Sigmoid colon (tissue), 7 donors: ENCODE measurements around the gene C6orf62. TPM values are rescaled to one million over a fixed set of nuclear protein-coding genes. Genes with fewer than 3 reads are reported as not detected.
"Not testable (repeated sequence)": the region's sequence is repeated elsewhere in the genome, so short reads cannot be mapped to it uniquely, and the experiment has no call there.

ENCODE experiments used
- DNase-seq: peaks from one replicate; pipeline ENCODE4 v3.0.0-alpha.2; 2019
- H3K27ac ChIP-seq, 4 donors: fragments of 200-600 bp; sonication (generic); one replicate each; pipeline ENCODE4 v1.5.1; 2016 to 2019; ENCODE audit warnings: mild to moderate bottlenecking in 1 of 4
- H3K27me3 ChIP-seq, 3 donors: fragments of 200-600 bp; sonication (generic); one replicate each; pipeline ENCODE4 v1.5.1; 2019; ENCODE audit warnings: mild to moderate bottlenecking in 1 of 3
- H3K36me3 ChIP-seq, 4 donors: fragments of 200-600 bp; sonication (generic); one replicate each; pipeline ENCODE4 v1.5.1; 2016 to 2019
- H3K4me1 ChIP-seq, 4 donors: fragments of 200-600 bp; sonication (generic); one replicate each; pipeline ENCODE4 v1.5.1; 2017 to 2019
- H3K4me3 ChIP-seq, 4 donors: fragments of 200-600 bp; sonication (generic); one replicate each; pipeline ENCODE4 v1.5.1; 2017 to 2019; ENCODE audit warnings: mild to moderate bottlenecking in 2 of 4, moderate library complexity in 1 of 4
- H3K9me3 ChIP-seq, 4 donors: fragments of 200-600 bp in 3 of 4; sonication (generic) in 3 of 4; one replicate each; pipeline versions ENCODE4 v1.5.1 to v1.6.1; 2013 to 2019
- CTCF ChIP-seq, 4 experiments: fragments of 450-650 bp in 3 of 4; fragments of 200-600 bp in 1 of 4; IDR thresholded peaks; one replicate each; pipeline ENCODE4 v1.5.1; 2016 to 2019; ENCODE audit warnings: antibody characterized with exemption in 4 of 4, mild to moderate bottlenecking in 3 of 4, moderate library complexity in 2 of 4
- EP300 ChIP-seq, 4 donors: sonication (generic); formaldehyde crosslinking; IDR thresholded peaks; one replicate each; pipeline ENCODE4 v1.6.1; 2017; ENCODE audit warnings: antibody characterized with exemption in 4 of 4
- POLR2A ChIP-seq, 2 donors: fragments of 450-650 bp; IDR thresholded peaks; one replicate each; pipeline ENCODE4 v1.6.1; 2016; ENCODE audit warnings: antibody characterized with exemption in 2 of 2, mild to moderate bottlenecking in 2 of 2, moderate library complexity in 2 of 2
- POLR2AphosphoS5 ChIP-seq, 4 donors: sonication (generic); formaldehyde crosslinking; IDR thresholded peaks; one replicate each; pipeline ENCODE4 v1.6.1; 2017; ENCODE audit warnings: antibody characterized with exemption in 4 of 4
- WGBS, 2 donors: extraction: QIAGEN DNeasy Blood & Tissue Kit; methylation state at CpG; one replicate each; pipeline ENCODE4 v1.1.7; 2013; 5-methylcytosine and 5-hydroxymethylcytosine counted together
- intact Hi-C: fragments of 100-400 bp; cut with DNase I; formaldehyde crosslinking; loops from one replicate; pipeline ENCODE4 v1.15.1; 2023
- polyA plus RNA-seq, 3 donors: library from polyadenylated mRNA; stranded (reverse); fragments of 200-250 nt; gene quantifications; one replicate each; pipeline ENCODE4 v1.2.3, GENCODE V29; 2013
- total RNA-seq, 4 donors: library from RNA; depleted of rRNA; stranded (reverse); fragments of >200 nt; gene quantifications; one replicate each; pipeline ENCODE4 v1.1.0, GENCODE V29; 2016
- donor health status: healthy with polysubstance abuse.
- donor health status: Bipolar disorder and iron deficiency.
- donor health status: healthy.

The C6orf62 gene
- total and polyA plus RNA-seq, 7 donors, result 27.0 to 60.9 (median 33.2) TPM

- Histone ChIP-seq H3K27ac (no peak overlapping the region), H3K36me3 (peaks cover 0 to 6% (median 0%) of the 10 kb centered on the region in 4 donors), H3K9me3 (no peaks in the 10 kb centered on the region), H3K4me3 (no peak overlapping the region), H3K4me1 (no peaks in the 10 kb centered on the region), H3K27me3 (no peaks in the 10 kb centered on the region)
- DNase-seq, result no peak
- TF ChIP-seq CTCF (IDR thresholded peaks at IDR 0.05), result no peak
- TF ChIP-seq EP300 (IDR thresholded peaks at IDR 0.05), result no peak
- no peak for TF ChIP-seq POLR2AphosphoS5 (IDR thresholded peaks at IDR 0.05)
- TF ChIP-seq POLR2A (IDR thresholded peaks at IDR 0.05), result no peak
- intact Hi-C loops, result no loop called here
- WGBS, 2 donors, result 81 to 90% methylated on average over 12 of the region's 12 CpGs
These were observed 35.4 kb downstream of the C6orf62 start for GRCh38 chr6:24683297-24684296.

GRCh38 chr6:24680582-24680981 is 38.4 kb downstream of the C6orf62 start:
- no peak for DNase-seq
- 91 to 93% methylated on average over 7 of the region's 7 CpGs for WGBS, 2 donors
- no peaks in the 10 kb centered on the region for H3K36me3 ChIP-seq
- intact Hi-C loops, result no loop called here
- H3K4me3 ChIP-seq, result no peak overlapping the region
- H3K9me3 ChIP-seq, result no peaks in the 10 kb centered on the region
- no peak overlapping the region for H3K27ac ChIP-seq
- TF ChIP-seq POLR2A (IDR thresholded peaks at IDR 0.05), result no peak
- TF ChIP-seq EP300 (IDR thresholded peaks at IDR 0.05), result no peak
- no peak for TF ChIP-seq POLR2AphosphoS5 (IDR thresholded peaks at IDR 0.05)
- no peak for TF ChIP-seq CTCF (IDR thresholded peaks at IDR 0.05)
- H3K4me1 ChIP-seq, result no peaks in the 10 kb centered on the region
- H3K27me3 ChIP-seq, result no peaks in the 10 kb centered on the region

- H3K27ac ChIP-seq, intact Hi-C loops, H3K4me3 ChIP-seq, H3K9me3 ChIP-seq, DNase-seq, H3K36me3 ChIP-seq, H3K4me1 ChIP-seq, H3K27me3 ChIP-seq: not testable (repeated sequence)
- 93 to 94% methylated on average over 11 of the region's 11 CpGs for WGBS, 2 donors
These were observed 40.1 kb downstream of the C6orf62 start for GRCh38 chr6:24678792-24679352.

- Histone ChIP-seq H3K27me3 (no peaks in the 10 kb centered on the region), H3K9me3 (peaks cover 0 to 3% (median 0%) of the 10 kb centered on the region in 4 donors), H3K36me3 (no peaks in the 10 kb centered on the region), H3K4me3 (no peak overlapping the region), H3K27ac (no peak overlapping the region), H3K4me1 (peaks cover 0 to 3% (median 1%) of the 10 kb centered on the region in 4 donors)
- WGBS, 2 donors, result 86 to 94% methylated on average over 2 of the region's 2 CpGs
- DNase-seq, result no peak
- intact Hi-C loops, result no loop called here
- no peak for TF ChIP-seq CTCF (IDR thresholded peaks at IDR 0.05)
- TF ChIP-seq EP300 (IDR thresholded peaks at IDR 0.05), result no peak
- no peak for TF ChIP-seq POLR2A (IDR thresholded peaks at IDR 0.05)
- no peak for TF ChIP-seq POLR2AphosphoS5 (IDR thresholded peaks at IDR 0.05)
These were observed 45.3 kb downstream of the C6orf62 start for GRCh38 chr6:24673625-24674024.

- peaks cover 0 to 12% (median 8%) of the 10 kb centered on the region in 4 donors for H3K4me1 ChIP-seq
- H3K4me3 ChIP-seq, result no peak overlapping the region
- DNase-seq, result no peak
- intact Hi-C loops, result no loop called here
- 95 to 97% methylated on average over 6 of the region's 6 CpGs for WGBS, 2 donors
- no peaks in the 10 kb centered on the region for H3K27me3 ChIP-seq
- peaks cover 0 to 3% (median 0%) of the 10 kb centered on the region in 4 donors for H3K9me3 ChIP-seq
- no peaks in the 10 kb centered on the region for H3K36me3 ChIP-seq
- no peak overlapping the region for H3K27ac ChIP-seq
- no peak for TF ChIP-seq EP300 (IDR thresholded peaks at IDR 0.05)
- no peak for TF ChIP-seq CTCF (IDR thresholded peaks at IDR 0.05)
- TF ChIP-seq POLR2A (IDR thresholded peaks at IDR 0.05), result no peak
- TF ChIP-seq POLR2AphosphoS5 (IDR thresholded peaks at IDR 0.05), result no peak
These were observed 46.3 kb downstream of the C6orf62 start for GRCh38 chr6:24672620-24673182.

GRCh38 chr6:24671077-24671476 is 47.9 kb downstream of the C6orf62 start:
- DNase-seq, intact Hi-C loops, H3K27me3 ChIP-seq, H3K27ac ChIP-seq, H3K36me3 ChIP-seq, H3K9me3 ChIP-seq, H3K4me3 ChIP-seq: not testable (repeated sequence)
- peaks cover 0 to 16% (median 11%) of the 10 kb centered on the region in 4 donors for H3K4me1 ChIP-seq
- WGBS, 2 donors, result 93% methylated on average over 4 of the region's 4 CpGs

- H3K27me3 ChIP-seq, intact Hi-C loops, H3K9me3 ChIP-seq, DNase-seq, H3K36me3 ChIP-seq, H3K4me3 ChIP-seq, H3K27ac ChIP-seq: not testable (repeated sequence)
- peaks cover 0 to 22% (median 17%) of the 10 kb centered on the region in 4 donors for H3K4me1 ChIP-seq
These were observed 48.5 kb downstream of the C6orf62 start for GRCh38 chr6:24670492-24670891.
